ENCODE results near the gene EHD3. TPM values are rescaled to one million over a fixed set of nuclear protein-coding genes. Genes with fewer than 3 reads are reported as not detected.
A peak's percentile ranks its signal among the peaks of the same experiment; 100 is the strongest.

Gene EHD3
- total and polyA plus RNA-seq, 2 of the 8 experiments (the other 6 are each of a cell fraction or from before 2014, with no cell fraction given) = 9.3 to 12.0 TPM

DNA sequence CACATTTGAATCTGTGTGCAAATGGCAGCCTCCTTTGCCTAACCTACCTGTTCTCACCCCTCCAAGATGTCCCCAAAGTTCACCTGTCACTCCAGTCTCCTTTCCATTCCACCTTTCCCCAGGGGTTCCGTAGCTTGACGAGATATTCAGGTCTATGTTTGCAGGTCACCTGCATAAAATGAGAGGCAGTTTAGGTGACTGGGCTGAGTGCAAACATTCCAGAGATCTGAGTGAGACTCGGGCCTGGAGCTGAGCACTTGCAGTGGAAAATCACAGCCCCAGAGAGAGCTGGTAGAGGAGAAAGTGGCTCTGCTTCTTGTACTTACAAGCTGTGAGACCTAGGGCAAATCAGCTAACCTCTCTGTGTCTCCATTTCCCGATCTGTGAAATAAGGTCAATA, 36.8 kb upstream of the EHD3 start:
- FAIRE-seq (no peak), DNase-seq (ENCODE audit: low read depth in 1 of 2, low spot score in 2 of 2) (peak in 1 of 2 experiments; percentile 14)
- H2AFZ ChIP-seq (ENCODE audit: low read length) = no peak overlapping the region
- no peak overlapping the region for H3K4me2 ChIP-seq (ENCODE audit: insufficient read depth in 1 of 2, low read depth in 2 of 2, low read length in 2 of 2)
- no peak overlapping the region for H2AK5ac ChIP-seq (ENCODE audit: low read depth, low read length)
- no peak overlapping the region for H3K14ac ChIP-seq (ENCODE audit: insufficient read length)
- no peak overlapping the region for H3K18ac ChIP-seq (ENCODE audit: extremely low read depth, low read length)
- H3K23me2 ChIP-seq (ENCODE audit: low read depth, low read length) = peaks cover 4% of the 10 kb centered on the region; the same call in 1 of the 2 replicates
- no peak overlapping the region for H4K8ac ChIP-seq (ENCODE audit: extremely low read depth, insufficient read depth, low read length)
- H3K4me1 ChIP-seq (replicated peaks in 1 of 4; ENCODE audit: control insufficient read depth in 3 of 4, insufficient read depth in 4 of 4, low read length in 3 of 4) = no peaks in the 10 kb centered on the region; a peak in 1 of 7 replicates
- H4K20me1 ChIP-seq (replicated peaks in 1 of 2; ENCODE audit: control insufficient read depth in 1 of 2, insufficient read depth in 2 of 2, low read length in 2 of 2) = peaks cover 0 to 2% of the 10 kb centered on the region in 2 experiments
- H2BK20ac ChIP-seq (ENCODE audit: low read length) = no peak overlapping the region
- H4K91ac ChIP-seq (replicated peaks; ENCODE audit: insufficient read length, low read length) = no peak overlapping the region
- ChIA-PET POLR2A (ENCODE audit: partially characterized antibody) (no interaction called here), CTCF (ENCODE audit: partially characterized antibody) (interaction anchor here (0.9 to 1.3 kb wide), 4 partner anchors 45 to 164 kb away, joined by 3 to 4 read pairs (median 4); no protein-coding TSS in a partner anchor)
- no peaks in the 10 kb centered on the region; a peak in 1 of 7 replicates for H3K27me3 ChIP-seq (replicated peaks in 1 of 4; ENCODE audit: control insufficient read depth in 3 of 4, extremely low read depth in 1 of 4, insufficient read depth in 3 of 4, low read length in 3 of 4)
- H3K36me3 ChIP-seq (ENCODE audit: control insufficient read depth in 2 of 4, insufficient read depth in 4 of 4, low read length in 3 of 4) = no peaks in the 10 kb centered on the region
- H3K79me1 ChIP-seq (ENCODE audit: low read depth, low read length) = no peaks in the 10 kb centered on the region
- H3K56ac ChIP-seq (replicated peaks; ENCODE audit: insufficient read length, low read depth, low read length) = no peak overlapping the region
- no peaks in the 10 kb centered on the region for H3K9me3 ChIP-seq (ENCODE audit: insufficient read depth in 2 of 2, low read depth in 1 of 2, low read length in 1 of 2)
- 94% methylated on average over 4 of the region's 4 CpGs; no CpG with 5 or more reads in 1 of the 2 experiments for WGBS, 2 experiments (ENCODE audit: extremely low coverage in 1 of 2, insufficient coverage in 1 of 2, insufficient read length in 1 of 2, insufficient replicate concordance in 2 of 2, low coverage in 1 of 2, low lambda C conversion rate in 2 of 2, missing lambda C conversion rate in 1 of 2)
- TF ChIP-seq JUND (IDR thresholded peaks at IDR 0.05; ENCODE audit: low read length) (no peak), GTF2F1 (IDR thresholded peaks at IDR 0.05; ENCODE audit: borderline replicate concordance, low read depth, low read length) (no peak), NRF1 (IDR thresholded peaks at IDR 0.05; ENCODE audit: low read depth, low read length) (no peak), KDM5A (IDR thresholded peaks at IDR 0.05; ENCODE audit: low read length) (no peak), NANOG (IDR thresholded peaks at IDR 0.05; ENCODE audit: insufficient read depth, low read depth, low read length, poor library complexity, severe bottlenecking) (no peak), KDM4A (IDR thresholded peaks at IDR 0.05; ENCODE audit: low read depth, low read length, severe bottlenecking) (no peak), RNF2 (IDR thresholded peaks at IDR 0.05; ENCODE audit: borderline replicate concordance, low read depth, low read length, missing control alignments, poor library complexity, severe bottlenecking) (no peak), ZNF274 (IDR thresholded peaks at IDR 0.05; ENCODE audit: borderline replicate concordance, extremely low read depth, low read length) (no peak), CBX5 (IDR thresholded peaks at IDR 0.05; ENCODE audit: low read depth, low read length) (no peak)
- TF ChIP-seq, protein P1, sequence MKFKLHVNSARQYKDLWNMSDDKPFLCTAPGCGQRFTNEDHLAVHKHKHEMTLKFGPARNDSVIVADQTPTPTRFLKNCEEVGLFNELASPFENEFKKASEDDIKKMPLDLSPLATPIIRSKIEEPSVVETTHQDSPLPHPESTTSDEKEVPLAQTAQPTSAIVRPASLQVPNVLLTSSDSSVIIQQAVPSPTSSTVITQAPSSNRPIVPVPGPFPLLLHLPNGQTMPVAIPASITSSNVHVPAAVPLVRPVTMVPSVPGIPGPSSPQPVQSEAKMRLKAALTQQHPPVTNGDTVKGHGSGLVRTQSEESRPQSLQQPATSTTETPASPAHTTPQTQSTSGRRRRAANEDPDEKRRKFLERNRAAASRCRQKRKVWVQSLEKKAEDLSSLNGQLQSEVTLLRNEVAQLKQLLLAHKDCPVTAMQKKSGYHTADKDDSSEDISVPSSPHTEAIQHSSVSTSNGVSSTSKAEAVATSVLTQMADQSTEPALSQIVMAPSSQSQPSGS (IDR thresholded peaks at IDR 0.05; ENCODE audit: low read length) = no peak
- H3K9ac ChIP-seq (replicated peaks in 1 of 4; ENCODE audit: extremely low read depth in 1 of 4, low read depth in 3 of 4, low read length in 3 of 4) = no peak overlapping the region
- H2BK5ac ChIP-seq (ENCODE audit: low read depth, low read length) = no peak overlapping the region
- no peak overlapping the region for H2BK120ac ChIP-seq (replicated peaks; ENCODE audit: low read depth, low read length)
- no peak overlapping the region for H4K5ac ChIP-seq (ENCODE audit: insufficient read length, low read depth, low read length)
- no peak overlapping the region for H2BK15ac ChIP-seq (ENCODE audit: low read length)
- H3K4me3 ChIP-seq (ENCODE audit: extremely low read depth in 1 of 4, insufficient read depth in 2 of 4, low read depth in 3 of 4, low read length in 4 of 4) = no peak overlapping the region
- no peak overlapping the region for H3K4ac ChIP-seq (replicated peaks; ENCODE audit: insufficient read length, low read depth, low read length)
- no peak overlapping the region for H3K23ac ChIP-seq (ENCODE audit: insufficient read length)
- no peaks in the 10 kb centered on the region for H3K79me2 ChIP-seq (ENCODE audit: control insufficient read depth in 1 of 2, insufficient read depth in 2 of 2, low read length in 2 of 2)
- no peak overlapping the region for H3K27ac ChIP-seq (ENCODE audit: low read depth, low read length)
- H2BK12ac ChIP-seq (ENCODE audit: low read depth, low read length) = no peak overlapping the region

All from H1 (cell line).